Keratinocyte (primary cell): ENCODE results near the gene RANBP9. TPM values are rescaled to one million over a fixed set of nuclear protein-coding genes. Genes with fewer than 3 reads are reported as not detected.

Experiments
- DNase-seq: peaks from one replicate; pipeline ENCODE4 v3.0.0-alpha.2; 2011; ENCODE audit warnings: low read depth, missing footprints, low spot score
- FAIRE-seq: peaks from 2 replicates; lab custom pipeline; 2011; peaks lifted over from hg19 to GRCh38; lab: Jason Lieb, UNC
- H2AFZ ChIP-seq: 2 replicates; pipeline ENCODE4 v1.6.0; 2012; ENCODE audit warnings: low read length, control low read depth, inconsistent platforms; ENCODE audit not compliant: control insufficient read depth
- H3K27ac ChIP-seq: 2 replicates; pipeline ENCODE4 v1.5.1; 2011; ENCODE audit warnings: low read length; ENCODE audit not compliant: control insufficient read depth, insufficient read depth
- H3K27me3 ChIP-seq: 3 replicates; pipeline ENCODE4 v1.6.0; 2011; ENCODE audit warnings: low read length; ENCODE audit not compliant: control insufficient read depth, insufficient read depth; ENCODE audit errors: extremely low read depth
- H3K36me3 ChIP-seq, 2 experiments: 2 replicates in 1 of 2; 3 replicates in 1 of 2; pipeline ENCODE4 v1.5.1; 2011; ENCODE audit warnings: low read length in 2 of 2, mild to moderate bottlenecking in 1 of 2; ENCODE audit not compliant: control insufficient read depth in 2 of 2, insufficient read depth in 2 of 2; ENCODE audit errors: extremely low read depth in 1 of 2
- H3K4me1 ChIP-seq: 3 replicates; pipeline ENCODE4 v1.5.1; 2011; ENCODE audit warnings: low read length; ENCODE audit not compliant: control insufficient read depth, insufficient read depth; ENCODE audit errors: extremely low read depth
- H3K4me2 ChIP-seq: 3 replicates; pipeline ENCODE4 v1.6.0; 2011; ENCODE audit warnings: low read depth, low read length; ENCODE audit not compliant: control insufficient read depth, insufficient read depth; ENCODE audit errors: extremely low read depth
- H3K4me3 ChIP-seq, 3 experiments: fragments of 200-600 bp in 1 of 3; sonication (generic) in 1 of 3; 2 replicates in 2 of 3; 3 replicates in 1 of 3; pipeline ENCODE4 v1.5.1; 2011 to 2016; ENCODE audit warnings: low read length in 3 of 3, mild to moderate bottlenecking in 3 of 3, control low read depth in 2 of 3, inconsistent platforms in 1 of 3, low read depth in 1 of 3, mixed read lengths in 1 of 3, mixed run types in 1 of 3, moderate library complexity in 1 of 3; ENCODE audit not compliant: control insufficient read depth in 2 of 3, insufficient read depth in 2 of 3; ENCODE audit errors: extremely low read depth in 1 of 3
- H3K79me2 ChIP-seq: 2 replicates; pipeline ENCODE4 v1.6.0; 2012; ENCODE audit warnings: low read length; ENCODE audit not compliant: control insufficient read depth, insufficient read depth
- H3K9ac ChIP-seq: 3 replicates; pipeline ENCODE4 v1.6.0; 2011; ENCODE audit warnings: low read length; ENCODE audit not compliant: control insufficient read depth, insufficient read depth; ENCODE audit errors: extremely low read depth
- H3K9me1 ChIP-seq: 3 replicates; pipeline ENCODE4 v1.6.0; 2011; ENCODE audit warnings: low read length; ENCODE audit not compliant: control insufficient read depth, insufficient read depth; ENCODE audit errors: extremely low read depth
- H3K9me3 ChIP-seq: 2 replicates; pipeline ENCODE4 v1.5.1; 2012; ENCODE audit warnings: low read depth, low read length; ENCODE audit not compliant: control insufficient read depth
- H4K20me1 ChIP-seq: 3 replicates; pipeline ENCODE4 v1.6.0; 2011; ENCODE audit warnings: low read length; ENCODE audit not compliant: control insufficient read depth, insufficient read depth; ENCODE audit errors: extremely low read depth
- EZH2 ChIP-seq: IDR thresholded peaks from one replicate; pipeline ENCODE4 v1.6.1; 2012; ENCODE audit warnings: inconsistent platforms, mild to moderate bottlenecking, low read length, moderate library complexity
- dilution Hi-C: fragments of 300-500 bp; cut with MboI; formaldehyde crosslinking; loops from one replicate; pipeline ENCODE4 v1.7.0; 2020; ENCODE audit warnings: low sequenced_read_pairs; ENCODE audit not compliant: extremely low pct_ligation_motif_present
- polyA plus RNA-seq, 5 experiments: library from polyadenylated mRNA; depleted of rRNA in 3 of 5; stranded (reverse) in 3 of 5; stranded (forward) in 1 of 5; unstranded in 1 of 5; fragments of >200 nt; gene quantifications; 1 replicate in 1 of 5; 2 replicates in 3 of 5; 3 replicates in 1 of 5; pipeline versions ENCODE4 v1.2.1 to v1.2.3, GENCODE V29; 2011 to 2012; ENCODE audit warnings: missing spikeins in 2 of 5, low read depth in 1 of 5, low replicate concordance in 1 of 5
- TF ChIP-seq, protein P1 (sequence below), 3 experiments: IDR thresholded peaks in 1 of 3; conservative IDR thresholded peaks in 1 of 3; optimal IDR thresholded peaks in 1 of 3; 2 replicates in 2 of 3; 3 replicates in 1 of 3; pipeline versions ENCODE3 to v1.5.1; 2011; ENCODE audit warnings: low read length in 3 of 3, mild to moderate bottlenecking in 3 of 3, moderate library complexity in 2 of 3, control low read depth in 1 of 3, inconsistent platforms in 1 of 3; ENCODE audit not compliant: insufficient read depth in 2 of 3; ENCODE audit errors: extremely low read depth in 1 of 3

RANBP9 gene
- polyA plus RNA-seq, 1 donor (not counting 4 experiments of a cell fraction or from before 2014, with no cell fraction given) = 36.7 TPM

DNA sequence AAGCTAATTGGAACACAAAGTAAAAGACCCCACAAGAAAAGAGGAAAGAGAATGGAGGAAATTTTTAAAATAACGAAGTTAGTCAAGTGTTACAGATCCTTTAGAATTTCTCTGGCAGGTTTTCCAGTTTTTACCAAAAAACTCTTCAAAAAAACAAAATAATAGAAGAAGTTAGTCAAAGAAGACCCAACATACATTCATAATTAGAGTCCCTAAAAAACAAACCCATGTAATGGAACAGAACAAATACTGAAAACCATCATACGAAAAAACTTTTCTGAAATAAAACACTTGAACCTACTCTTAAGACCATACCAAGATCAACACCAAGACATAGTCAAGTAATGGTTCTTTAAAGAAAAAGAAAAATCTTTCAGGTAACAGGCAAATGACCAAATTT is 31.6 kb downstream of the RANBP9 start:
- peaks cover 83% of the 10 kb centered on the region for H3K79me2 ChIP-seq
- no peaks in the 10 kb centered on the region for H4K20me1 ChIP-seq
- dilution Hi-C loops = no loop called here
- no peaks in the 10 kb centered on the region for H3K9me3 ChIP-seq
- H2AFZ ChIP-seq = no peak overlapping the region
- no peak overlapping the region for H3K9ac ChIP-seq
- H3K4me1 ChIP-seq = no peaks in the 10 kb centered on the region
- FAIRE-seq (no peak), DNase-seq (no peak)
- H3K4me2 ChIP-seq = no peak overlapping the region
- H3K36me3 ChIP-seq = no peaks in the 10 kb centered on the region
- H3K4me3 ChIP-seq = no peak overlapping the region
- H3K27ac ChIP-seq = no peak overlapping the region
- TF ChIP-seq, protein P1, sequence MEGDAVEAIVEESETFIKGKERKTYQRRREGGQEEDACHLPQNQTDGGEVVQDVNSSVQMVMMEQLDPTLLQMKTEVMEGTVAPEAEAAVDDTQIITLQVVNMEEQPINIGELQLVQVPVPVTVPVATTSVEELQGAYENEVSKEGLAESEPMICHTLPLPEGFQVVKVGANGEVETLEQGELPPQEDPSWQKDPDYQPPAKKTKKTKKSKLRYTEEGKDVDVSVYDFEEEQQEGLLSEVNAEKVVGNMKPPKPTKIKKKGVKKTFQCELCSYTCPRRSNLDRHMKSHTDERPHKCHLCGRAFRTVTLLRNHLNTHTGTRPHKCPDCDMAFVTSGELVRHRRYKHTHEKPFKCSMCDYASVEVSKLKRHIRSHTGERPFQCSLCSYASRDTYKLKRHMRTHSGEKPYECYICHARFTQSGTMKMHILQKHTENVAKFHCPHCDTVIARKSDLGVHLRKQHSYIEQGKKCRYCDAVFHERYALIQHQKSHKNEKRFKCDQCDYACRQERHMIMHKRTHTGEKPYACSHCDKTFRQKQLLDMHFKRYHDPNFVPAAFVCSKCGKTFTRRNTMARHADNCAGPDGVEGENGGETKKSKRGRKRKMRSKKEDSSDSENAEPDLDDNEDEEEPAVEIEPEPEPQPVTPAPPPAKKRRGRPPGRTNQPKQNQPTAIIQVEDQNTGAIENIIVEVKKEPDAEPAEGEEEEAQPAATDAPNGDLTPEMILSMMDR (optimal IDR thresholded peaks at IDR 0.05 in 1 of 3, IDR thresholded peaks at IDR 0.05 in 1 of 3, conservative IDR thresholded peaks at IDR 0.05 in 1 of 3; ENCODE audit: extremely low read depth in 1 of 3, insufficient read depth in 2 of 3, low read length in 3 of 3) = no peak
- no peak for TF ChIP-seq EZH2
- H3K9me1 ChIP-seq = no peaks in the 10 kb centered on the region
- H3K27me3 ChIP-seq = no peaks in the 10 kb centered on the region

DNA sequence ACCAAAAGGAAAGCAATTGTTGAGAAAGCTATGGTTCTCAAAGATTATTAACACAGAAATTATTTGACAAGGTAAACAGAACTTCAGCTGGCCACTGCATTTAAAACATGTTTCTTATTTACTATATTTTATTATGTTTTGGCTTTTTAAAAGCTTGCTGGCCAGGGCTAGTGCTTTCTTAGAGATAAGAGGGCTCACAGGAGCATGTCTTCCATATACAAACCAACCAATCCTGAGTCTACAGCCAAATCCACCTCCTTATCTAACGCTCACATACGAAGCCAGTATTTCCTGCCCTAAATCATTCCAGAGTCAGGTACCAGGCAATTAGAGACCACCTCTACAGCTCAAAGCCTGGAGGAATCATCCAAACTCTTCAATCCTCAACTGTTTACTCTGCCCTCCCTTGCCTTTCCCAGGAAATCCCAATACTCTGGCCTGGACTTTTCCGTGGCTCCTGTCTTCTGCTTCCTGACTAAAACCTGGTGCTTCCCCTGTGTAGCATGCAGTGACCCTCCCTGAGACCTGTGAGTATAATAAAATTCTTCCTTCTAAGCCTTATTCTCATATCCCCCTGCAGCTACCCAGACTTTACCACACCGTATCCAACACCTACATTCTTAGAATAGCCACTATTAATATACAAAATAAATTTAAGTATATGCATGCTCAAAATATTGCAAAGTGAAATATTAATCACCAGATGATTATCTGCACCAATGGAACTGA is 33.2 kb downstream of the RANBP9 start:
- TF ChIP-seq, protein P1 (optimal IDR thresholded peaks at IDR 0.05 in 1 of 3, IDR thresholded peaks at IDR 0.05 in 1 of 3, conservative IDR thresholded peaks at IDR 0.05 in 1 of 3; ENCODE audit: extremely low read depth in 1 of 3, insufficient read depth in 2 of 3, low read length in 3 of 3) = no peak
- no peak for TF ChIP-seq EZH2
- H3K9me1 ChIP-seq = no peaks in the 10 kb centered on the region
- dilution Hi-C loops = no loop called here
- H3K4me2 ChIP-seq = no peak overlapping the region
- FAIRE-seq (no peak), DNase-seq (no peak)
- no peak overlapping the region for H3K27ac ChIP-seq
- H3K27me3 ChIP-seq = no peaks in the 10 kb centered on the region
- H4K20me1 ChIP-seq = no peaks in the 10 kb centered on the region
- H3K9ac ChIP-seq = no peak overlapping the region
- no peak overlapping the region for H3K4me3 ChIP-seq
- no peaks in the 10 kb centered on the region for H3K4me1 ChIP-seq
- no peaks in the 10 kb centered on the region for H3K9me3 ChIP-seq
- peaks cover 86% of the 10 kb centered on the region for H3K79me2 ChIP-seq
- H3K36me3 ChIP-seq = no peaks in the 10 kb centered on the region
- H2AFZ ChIP-seq = no peak overlapping the region
